ENCODE data around the gene MGLL. TPM values are rescaled to one million over a fixed set of nuclear protein-coding genes. Genes with fewer than 3 reads are reported as not detected.

MGLL gene
- total and polyA plus RNA-seq, 2 donors (not counting 1 experiment from before 2014, with no cell fraction given) = 1.7 to 6.9 TPM

GRCh38 chr3:127712461-127712860 is 109.9 kb downstream of the MGLL start:
- H3K4me2 ChIP-seq (replicated peaks; ENCODE audit: low read depth, low read length, poor library complexity, severe bottlenecking) = no peak overlapping the region
- no peaks in the 10 kb centered on the region for H3K9me3 Mint-ChIP-seq (ENCODE audit: insufficient read depth)
- POLR2A ChIA-PET = no interaction called here

GRCh38 chr3:127711896-127712295 is 110.4 kb downstream of the MGLL start:
- intact Hi-C loops (cut with micrococcal nuclease) = no loop called here
- H3K4me3 Mint-ChIP-seq = no peak overlapping the region
- H3K27me3 Mint-ChIP-seq = no peaks in the 10 kb centered on the region
- no peaks in the 10 kb centered on the region for H3K79me2 ChIP-seq (ENCODE audit: control insufficient read depth, insufficient read depth, low read length)
- H3K36me3 ChIP-seq (replicated peaks in 1 of 2; ENCODE audit: control extremely low read depth in 1 of 2, control insufficient read depth in 1 of 2, extremely low read depth in 1 of 2, insufficient read depth in 2 of 2, low read length in 1 of 2) = no peaks in the 10 kb centered on the region
- no peaks in the 10 kb centered on the region for H3K27me3 ChIP-seq (replicated peaks in 1 of 4; ENCODE audit: control extremely low read depth in 1 of 4, control insufficient read depth in 3 of 4, insufficient read depth in 4 of 4, low read length in 3 of 4)
- no peaks in the 10 kb centered on the region for H4K20me1 ChIP-seq (ENCODE audit: control insufficient read depth, insufficient read depth, low read length, poor library complexity, severe bottlenecking)
- no peak for DNase-seq
- TF ChIP-seq CTCF (IDR thresholded peaks at IDR 0.05) = no peak
- no peak for TF ChIP-seq EZH2 (IDR thresholded peaks at IDR 0.05; ENCODE audit: borderline replicate concordance, insufficient read depth, low read depth, low read length, poor library complexity, severe bottlenecking)
- no peak overlapping the region for H3K9ac ChIP-seq (ENCODE audit: low read length)
- H3K4me3 ChIP-seq (ENCODE audit: control extremely low read depth in 1 of 5, extremely low read depth in 1 of 5, insufficient read depth in 1 of 5, low read depth in 2 of 5, low read length in 4 of 5) = no peak overlapping the region
- CTCF ChIA-PET = no interaction called here
- H3K9me3 Mint-ChIP-seq (ENCODE audit: insufficient read depth) = no peaks in the 10 kb centered on the region
- H3K4me1 ChIP-seq (ENCODE audit: control insufficient read depth in 2 of 2, insufficient read depth in 2 of 2, low read length in 2 of 2) = no peaks in the 10 kb centered on the region
- POLR2A ChIA-PET = no interaction called here
- no peaks in the 10 kb centered on the region for H3K4me1 Mint-ChIP-seq
- no peak overlapping the region for H3K27ac Mint-ChIP-seq
- ATAC-seq (ENCODE audit: low read depth) = no peak
- WGBS (ENCODE audit: insufficient coverage) = 98% methylated on average over 11 of the region's 14 CpGs
- no peaks in the 10 kb centered on the region for H3K9me3 ChIP-seq (ENCODE audit: control extremely low read depth in 1 of 3, control insufficient read depth in 2 of 3, insufficient read depth in 1 of 3, low read length in 2 of 3)
- no peak overlapping the region for H2AFZ ChIP-seq (ENCODE audit: insufficient read depth, low read depth, low read length, poor library complexity, severe bottlenecking)
- H3K27ac ChIP-seq (ENCODE audit: low read length in 2 of 2) = no peak overlapping the region
- H3K4me2 ChIP-seq (replicated peaks; ENCODE audit: low read depth, low read length, poor library complexity, severe bottlenecking) = no peak overlapping the region

More at GRCh38 chr3:127712461-127712860, 109.9 kb downstream of the MGLL start:
- no peaks in the 10 kb centered on the region for H4K20me1 ChIP-seq (ENCODE audit: control insufficient read depth, insufficient read depth, low read length, poor library complexity, severe bottlenecking)
- TF ChIP-seq CTCF (IDR thresholded peaks at IDR 0.05) (no peak), EZH2 (IDR thresholded peaks at IDR 0.05; ENCODE audit: borderline replicate concordance, insufficient read depth, low read depth, low read length, poor library complexity, severe bottlenecking) (no peak)
- DNase-seq = no peak
- Mint-ChIP-seq H3K27me3 (no peaks in the 10 kb centered on the region), H3K4me1 (no peaks in the 10 kb centered on the region), H3K4me3 (no peak overlapping the region), H3K27ac (no peak overlapping the region)
- no peaks in the 10 kb centered on the region for H3K9me3 ChIP-seq (ENCODE audit: control extremely low read depth in 1 of 3, control insufficient read depth in 2 of 3, insufficient read depth in 1 of 3, low read length in 2 of 3)
- H3K4me1 ChIP-seq (ENCODE audit: control insufficient read depth in 2 of 2, insufficient read depth in 2 of 2, low read length in 2 of 2) = no peaks in the 10 kb centered on the region
- H3K36me3 ChIP-seq (replicated peaks in 1 of 2; ENCODE audit: control extremely low read depth in 1 of 2, control insufficient read depth in 1 of 2, extremely low read depth in 1 of 2, insufficient read depth in 2 of 2, low read length in 1 of 2) = no peaks in the 10 kb centered on the region
- no peaks in the 10 kb centered on the region for H3K79me2 ChIP-seq (ENCODE audit: control insufficient read depth, insufficient read depth, low read length)
- no peak overlapping the region for H2AFZ ChIP-seq (ENCODE audit: insufficient read depth, low read depth, low read length, poor library complexity, severe bottlenecking)
- no peak overlapping the region for H3K27ac ChIP-seq (ENCODE audit: low read length in 2 of 2)
- no peak overlapping the region for H3K9ac ChIP-seq (ENCODE audit: low read length)
- CTCF ChIA-PET = no interaction called here
- no peaks in the 10 kb centered on the region for H3K27me3 ChIP-seq (replicated peaks in 1 of 4; ENCODE audit: control extremely low read depth in 1 of 4, control insufficient read depth in 3 of 4, insufficient read depth in 4 of 4, low read length in 3 of 4)
- intact Hi-C loops (cut with micrococcal nuclease) = no loop called here
- 87% methylated on average over 9 of the region's 9 CpGs for WGBS (ENCODE audit: insufficient coverage)
- no peak for ATAC-seq (ENCODE audit: low read depth)
- no peak overlapping the region for H3K4me3 ChIP-seq (ENCODE audit: control extremely low read depth in 1 of 5, extremely low read depth in 1 of 5, insufficient read depth in 1 of 5, low read depth in 2 of 5, low read length in 4 of 5)
